Hepatic stellate cell (primary cell): ENCODE data around the gene PACS2.
"Not testable (repeated sequence)": the region's sequence is repeated elsewhere in the genome, so short reads cannot be mapped to it uniquely, and the experiment has no call there.

Source experiments
- DNase-seq: peaks from one replicate; pipeline ENCODE4 v3.0.0; 2011; ENCODE audit warnings: low spot score

Gene PACS2

DNA sequence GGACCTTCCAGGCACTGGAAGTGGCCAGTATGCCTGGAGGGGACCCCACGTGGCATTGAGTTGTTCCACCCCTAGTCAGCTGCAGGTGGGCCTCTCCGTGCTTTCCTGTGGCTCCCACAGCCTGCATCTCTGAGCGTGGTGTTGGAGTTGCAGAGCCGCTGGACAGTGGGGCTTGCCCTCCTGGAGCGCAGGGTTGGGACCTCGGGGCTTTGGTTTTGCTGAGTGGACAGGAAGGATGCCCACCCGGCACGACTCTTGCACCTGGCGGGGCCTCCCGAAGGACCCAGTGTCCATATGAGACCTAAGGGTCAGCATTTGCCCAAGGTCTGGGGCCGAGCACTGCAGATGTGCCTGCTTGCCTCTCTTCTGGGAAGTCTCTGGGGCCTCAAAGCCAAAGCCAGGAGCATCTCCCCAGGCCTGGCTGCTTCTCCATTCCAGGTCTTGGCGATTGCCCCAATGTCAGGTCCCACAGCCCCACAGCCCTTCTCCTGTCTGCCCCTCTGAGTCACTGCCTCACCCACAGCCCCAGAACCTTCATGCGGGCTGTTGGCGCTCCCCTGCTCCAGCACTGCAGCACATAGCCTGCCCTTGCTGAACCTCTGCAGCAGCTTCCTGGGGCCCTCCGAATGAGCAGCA, 1.5 kb downstream of the PACS2 start:
- DNase-seq = no peak

DNA sequence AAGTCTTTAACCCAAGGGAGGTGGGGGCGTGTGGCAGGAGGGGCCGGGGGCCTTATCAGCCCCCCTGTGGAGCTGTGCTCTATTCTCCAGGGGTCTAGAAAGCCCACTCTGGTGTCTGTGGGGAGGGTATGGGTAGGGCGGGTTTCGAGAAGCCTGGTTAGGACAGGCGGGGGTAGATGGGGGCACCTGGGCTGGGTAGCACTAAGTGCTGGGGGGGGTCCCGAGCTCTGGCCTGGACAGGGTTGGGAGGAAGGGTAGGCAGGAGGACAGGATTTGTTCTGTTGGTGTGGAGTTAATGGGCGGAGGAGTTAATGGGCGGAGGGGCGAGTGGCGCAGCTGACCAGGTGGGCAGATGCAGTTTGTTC, 2.0 kb downstream of the PACS2 start:
- DNase-seq = no peak

DNA sequence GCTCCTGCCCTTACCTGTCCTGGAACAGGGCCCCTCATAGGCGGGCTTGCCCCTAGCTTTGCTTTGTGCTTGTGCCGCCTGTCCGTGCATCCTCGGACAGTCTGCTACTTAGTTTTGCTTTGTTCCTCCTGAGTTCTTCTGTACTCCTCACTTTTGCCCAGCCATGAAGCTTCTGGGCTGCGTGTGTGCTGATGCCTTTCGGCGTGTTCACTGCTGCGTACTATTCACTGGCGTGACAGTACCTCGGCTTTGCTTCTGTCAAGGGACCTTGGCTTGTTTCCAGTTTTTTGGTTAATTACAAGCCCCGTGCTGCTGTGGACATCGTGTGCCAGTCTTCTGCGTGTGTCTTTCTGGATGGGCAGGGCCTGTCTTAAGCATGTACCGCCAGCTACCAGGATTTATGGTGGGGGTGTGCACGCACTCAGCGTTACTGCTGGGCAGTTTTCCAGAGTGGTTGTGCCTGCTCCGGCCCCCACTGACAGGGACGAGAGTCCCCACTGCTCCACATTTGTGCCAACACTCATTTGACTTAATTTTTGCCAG, 2.5 kb downstream of the PACS2 start:
- no peak for DNase-seq

- DNase-seq = peak; percentile 86
These were observed 3.0 kb downstream of the PACS2 start for GRCh38 chr14:105317546-105317945.

GRCh38 chr14:105322791-105323556, 8.4 kb downstream of the PACS2 start:
- DNase-seq = no peak

- no peak for DNase-seq
These were observed 9.1 kb downstream of the PACS2 start for GRCh38 chr14:105323663-105324062.

GRCh38 chr14:105324080-105324778, 9.7 kb downstream of the PACS2 start:
- peak; percentile 52 for DNase-seq

- DNase-seq = no peak
These were observed 10.3 kb downstream of the PACS2 start for GRCh38 chr14:105324871-105325270.

- DNase-seq = no peak
These were observed 10.8 kb downstream of the PACS2 start for GRCh38 chr14:105325303-105325702.

GRCh38 chr14:105325716-105326567, 11.4 kb downstream of the PACS2 start:
- DNase-seq = no peak

GRCh38 chr14:105326568-105326867, 12.0 kb downstream of the PACS2 start:
- DNase-seq = no peak

- no peak for DNase-seq
These were observed 12.5 kb downstream of the PACS2 start for GRCh38 chr14:105326891-105327694.

DNA sequence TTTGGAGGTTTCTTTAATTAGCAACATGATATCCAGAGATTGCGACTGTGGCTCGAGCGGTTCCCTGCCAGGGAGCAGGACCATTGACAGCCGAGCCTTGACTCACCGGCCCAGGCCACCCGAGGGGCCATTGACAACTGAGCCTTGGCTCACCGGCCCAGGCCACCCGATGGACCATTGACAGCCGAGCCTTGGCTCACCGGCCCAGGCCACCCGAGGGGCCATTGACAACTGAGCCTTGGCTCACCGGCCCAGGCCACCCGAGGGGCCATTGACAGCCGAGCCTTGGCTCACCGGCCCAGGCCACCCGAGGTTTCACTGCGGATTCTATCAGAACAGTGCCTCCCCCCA, 13.1 kb downstream of the PACS2 start:
- not testable (repeated sequence) for DNase-seq

GRCh38 chr14:105328070-105328677, 13.6 kb downstream of the PACS2 start:
- no peak for DNase-seq

DNA sequence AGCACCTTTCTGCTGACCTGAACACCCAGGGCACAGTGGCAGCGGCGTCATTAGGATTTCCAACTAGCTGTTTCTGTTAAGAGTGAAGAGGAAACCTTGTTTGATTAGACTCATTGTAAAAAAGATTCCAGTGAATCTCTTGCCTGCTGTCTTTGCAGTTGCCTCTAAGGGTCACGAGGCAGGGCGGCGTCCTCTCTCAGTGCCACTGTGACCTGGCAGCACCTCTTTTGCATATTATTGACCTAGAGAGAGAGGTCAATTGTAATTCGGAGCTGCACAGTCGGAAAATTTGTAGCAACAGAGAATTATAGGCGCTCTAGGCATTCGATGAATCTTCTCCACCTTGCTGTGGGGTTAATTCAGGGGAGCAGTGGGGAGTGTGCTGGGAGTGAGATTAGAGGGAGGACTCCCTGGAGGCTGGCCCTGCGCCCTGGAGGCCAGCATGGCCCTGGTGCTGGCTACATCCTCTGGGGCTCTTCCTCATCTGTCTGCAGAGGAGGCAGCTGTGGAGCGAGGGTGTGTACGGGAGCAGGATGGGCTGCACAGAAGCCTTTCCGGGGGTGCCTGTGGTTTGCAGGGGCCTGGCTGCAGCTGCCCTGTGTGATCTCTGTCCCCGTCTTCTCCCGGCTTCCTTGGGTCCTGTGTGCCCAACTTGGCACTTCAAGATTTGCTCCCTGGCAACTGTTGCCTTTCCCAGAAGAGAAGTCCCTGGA, 14.3 kb downstream of the PACS2 start:
- no peak for DNase-seq

GRCh38 chr14:105329411-105330150, 15.0 kb downstream of the PACS2 start:
- no peak for DNase-seq

DNA sequence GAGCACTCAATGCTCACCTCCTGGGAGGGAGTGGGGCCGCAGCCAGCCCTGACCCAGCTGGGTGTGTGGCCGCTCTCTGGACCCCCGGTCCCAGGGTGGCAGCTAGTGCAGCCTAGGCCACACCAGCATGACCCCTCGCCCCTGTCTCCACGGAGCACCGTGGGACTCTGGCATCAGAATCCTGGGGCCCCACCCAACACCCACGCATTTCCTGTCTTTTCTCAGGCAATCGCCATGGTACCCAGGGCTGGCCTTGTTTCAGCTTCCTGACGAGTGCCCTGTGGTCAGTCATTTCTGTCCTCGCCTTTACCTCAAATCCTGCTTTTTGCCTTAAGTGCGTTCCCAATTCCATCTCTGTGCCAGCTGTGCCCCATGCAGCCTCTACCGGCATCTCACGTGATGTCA, 15.9 kb downstream of the PACS2 start:
- peak; percentile 79 for DNase-seq

DNA sequence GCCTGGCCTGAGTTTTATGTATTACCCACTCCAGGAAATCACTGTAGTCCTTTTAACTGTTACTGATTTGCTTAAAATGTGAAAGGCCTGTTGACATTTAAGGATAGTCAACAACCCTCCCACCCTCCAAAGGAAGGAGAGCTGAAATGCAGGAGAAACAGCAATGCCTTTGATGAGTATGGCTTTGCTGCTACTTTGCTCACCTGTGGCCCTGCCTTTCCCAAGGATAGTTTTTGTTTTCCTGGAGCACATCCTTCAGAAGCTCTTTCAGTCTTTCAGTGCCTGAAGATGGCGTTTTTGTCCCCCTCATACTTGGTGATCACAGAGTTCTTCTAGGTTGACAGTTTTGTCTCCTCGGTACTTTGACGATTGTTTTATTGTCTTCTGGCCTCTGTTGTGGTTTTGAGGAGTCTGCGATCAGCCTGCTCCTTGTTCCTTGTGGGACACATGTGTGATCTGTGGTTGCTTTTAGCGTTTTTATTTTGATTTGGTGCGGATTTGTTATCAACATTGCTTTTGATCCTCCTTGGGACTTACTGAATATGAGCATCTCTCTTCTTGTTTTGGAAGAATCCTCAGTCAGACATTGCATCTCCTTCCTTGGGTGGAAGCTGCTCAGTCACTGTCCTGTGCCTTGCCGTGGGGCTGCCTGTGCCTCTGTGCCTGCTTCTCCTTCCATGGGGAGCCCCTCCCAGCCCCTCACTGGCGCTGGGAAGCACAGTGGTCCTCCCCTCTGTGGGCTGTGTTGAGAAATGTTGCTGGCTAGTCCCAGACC, 17.2 kb downstream of the PACS2 start:
- DNase-seq = no peak

DNA sequence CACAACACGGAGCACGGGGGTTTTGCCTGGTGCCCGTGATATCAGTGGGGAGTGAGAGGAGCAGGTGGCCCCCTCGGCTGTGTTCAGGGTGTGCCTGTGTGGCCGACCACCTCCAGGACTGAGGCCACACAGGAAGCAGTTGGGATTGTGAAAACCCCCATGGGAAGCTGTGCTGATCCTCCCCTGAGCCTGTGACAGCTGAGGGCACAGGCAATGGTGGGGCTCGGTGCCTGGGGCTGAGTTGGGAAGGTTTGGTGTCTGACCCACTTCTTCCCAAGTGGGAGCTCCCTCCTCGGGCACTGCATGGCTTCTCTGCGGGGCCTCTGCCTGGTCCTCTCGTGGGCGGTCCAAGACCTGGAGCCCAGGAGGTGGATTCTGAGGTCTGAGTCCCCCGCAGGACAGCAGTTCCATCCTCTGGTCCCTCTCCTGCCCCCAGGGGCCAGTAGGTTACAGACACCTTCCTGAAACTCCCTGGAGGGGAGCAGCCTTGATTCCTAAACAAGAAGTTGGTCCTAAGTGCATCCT, 17.9 kb downstream of the PACS2 start:
- DNase-seq = no peak
